Suppressor macrophage (primary cell): ENCODE results near the gene SPRYD7.
A peak's percentile ranks its signal among the peaks of the same experiment; 100 is the strongest.
"Not testable (repeated sequence)": the region's sequence is repeated elsewhere in the genome, so short reads cannot be mapped to it uniquely, and the experiment has no call there.

Experiments used
- DNase-seq, 4 experiments: peaks; one replicate each; pipeline ENCODE4 v3.0.0-alpha.2; 2020 to 2022

The SPRYD7 gene

GRCh38 chr13:49932868-49933267, 3.3 kb downstream of the SPRYD7 start:
- no peak for DNase-seq

GRCh38 chr13:49932066-49932465, 4.1 kb downstream of the SPRYD7 start:
- DNase-seq: no peak

GRCh38 chr13:49927755-49928154, 8.4 kb downstream of the SPRYD7 start:
- DNase-seq: no peak

- DNase-seq: peak in 1 of 4 experiments; percentile 17
Observed at GRCh38 chr13:49925881-49926418, 10.2 kb downstream of the SPRYD7 start.

GRCh38 chr13:49922301-49922700, 13.8 kb downstream of the SPRYD7 start:
- no peak for DNase-seq

- not testable (repeated sequence) for DNase-seq
Observed at GRCh38 chr13:49920969-49921368, 15.2 kb downstream of the SPRYD7 start.

GRCh38 chr13:49918106-49918505, 18.0 kb downstream of the SPRYD7 start:
- DNase-seq: not testable (repeated sequence)

GRCh38 chr13:49914947-49915346, 21.2 kb downstream of the SPRYD7 start:
- DNase-seq: no peak

- DNase-seq: no peak
Observed at GRCh38 chr13:49908637-49909036, 27.5 kb downstream of the SPRYD7 start.

- no peak for DNase-seq
Observed at GRCh38 chr13:49904729-49905456, 31.2 kb downstream of the SPRYD7 start.

GRCh38 chr13:49898792-49899191, 37.3 kb downstream of the SPRYD7 start:
- no peak for DNase-seq

GRCh38 chr13:49897713-49898112, 38.4 kb downstream of the SPRYD7 start:
- DNase-seq: no peak

GRCh38 chr13:49895826-49896225, 40.3 kb downstream of the SPRYD7 start:
- no peak for DNase-seq

GRCh38 chr13:49893591-49893990, 42.5 kb downstream of the SPRYD7 start:
- DNase-seq: no peak

- no peak for DNase-seq
Observed at GRCh38 chr13:49890376-49890775, 45.8 kb downstream of the SPRYD7 start.

GRCh38 chr13:49878682-49879081, 57.5 kb downstream of the SPRYD7 start:
- DNase-seq: no peak

- no peak for DNase-seq
Observed at GRCh38 chr13:49877629-49878218, 58.4 kb downstream of the SPRYD7 start.

GRCh38 chr13:49874430-49874829, 61.7 kb downstream of the SPRYD7 start:
- DNase-seq: peak in 1 of 4 experiments; percentile 22

- peak in 1 of 4 experiments; percentile 9 for DNase-seq
Observed at GRCh38 chr13:49869519-49869918, 66.6 kb downstream of the SPRYD7 start.

GRCh38 chr13:49867834-49868233, 68.3 kb downstream of the SPRYD7 start:
- DNase-seq: no peak

GRCh38 chr13:49865218-49865617, 70.9 kb downstream of the SPRYD7 start:
- no peak for DNase-seq

- DNase-seq: peak; percentile 20 to 61 (median 50)
Observed at GRCh38 chr13:49864509-49864908, 71.6 kb downstream of the SPRYD7 start.
